ENCODE data around the gene ITM2C.

Gene ITM2C, protein sequence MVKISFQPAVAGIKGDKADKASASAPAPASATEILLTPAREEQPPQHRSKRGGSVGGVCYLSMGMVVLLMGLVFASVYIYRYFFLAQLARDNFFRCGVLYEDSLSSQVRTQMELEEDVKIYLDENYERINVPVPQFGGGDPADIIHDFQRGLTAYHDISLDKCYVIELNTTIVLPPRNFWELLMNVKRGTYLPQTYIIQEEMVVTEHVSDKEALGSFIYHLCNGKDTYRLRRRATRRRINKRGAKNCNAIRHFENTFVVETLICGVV

GRCh38 chr2:230864605-230865306 is at the start of gene ITM2C:
TSS of gene ITM2C (plus strand) at chr2:230864942. CDS start at chr2:230865026, 84 bp downstream.
- no peak for DNase-seq

- no peak for DNase-seq
Observed at GRCh38 chr2:230815088-230815487, 49.7 kb upstream of the ITM2C start.

GRCh38 chr2:230816735-230817134 is 48.0 kb upstream of the ITM2C start:
- DNase-seq: no peak

- DNase-seq: no peak
Observed at GRCh38 chr2:230819433-230819832, 45.3 kb upstream of the ITM2C start.

DNA sequence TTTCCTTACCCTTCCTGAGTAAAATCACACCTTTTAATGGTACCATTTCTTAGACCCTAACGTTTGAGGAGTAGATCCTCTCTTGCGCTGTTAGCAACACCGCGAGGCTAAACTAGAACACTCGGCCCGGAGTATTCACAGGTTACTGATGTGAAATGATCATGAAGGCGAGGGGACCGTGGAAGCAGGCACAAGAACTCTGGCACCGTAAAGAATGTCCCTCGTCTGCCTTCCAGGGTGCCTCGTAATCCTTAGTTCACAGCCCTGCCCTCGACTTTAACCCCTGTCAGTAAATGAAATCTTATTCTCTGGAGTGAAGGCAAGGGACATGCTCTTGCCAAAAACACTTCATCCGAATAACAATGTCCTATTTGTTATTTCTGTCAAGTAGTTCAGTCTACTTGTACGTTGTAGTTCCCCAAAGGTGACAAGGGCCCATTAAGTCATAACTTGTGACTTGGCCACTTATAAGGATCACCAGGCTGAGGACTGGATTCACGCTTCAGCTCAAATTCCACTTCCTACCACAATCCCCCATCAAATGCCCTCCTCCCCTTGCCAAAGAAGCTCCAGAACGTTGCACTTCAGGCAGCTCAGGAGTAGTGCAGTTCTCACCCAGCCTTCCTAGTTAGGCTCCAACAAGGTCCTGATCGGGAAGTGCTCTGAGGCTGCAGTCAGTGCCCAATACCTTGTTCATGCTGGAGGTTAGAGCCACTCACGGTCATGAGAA is 43.3 kb upstream of the ITM2C start:
- DNase-seq: no peak

DNA sequence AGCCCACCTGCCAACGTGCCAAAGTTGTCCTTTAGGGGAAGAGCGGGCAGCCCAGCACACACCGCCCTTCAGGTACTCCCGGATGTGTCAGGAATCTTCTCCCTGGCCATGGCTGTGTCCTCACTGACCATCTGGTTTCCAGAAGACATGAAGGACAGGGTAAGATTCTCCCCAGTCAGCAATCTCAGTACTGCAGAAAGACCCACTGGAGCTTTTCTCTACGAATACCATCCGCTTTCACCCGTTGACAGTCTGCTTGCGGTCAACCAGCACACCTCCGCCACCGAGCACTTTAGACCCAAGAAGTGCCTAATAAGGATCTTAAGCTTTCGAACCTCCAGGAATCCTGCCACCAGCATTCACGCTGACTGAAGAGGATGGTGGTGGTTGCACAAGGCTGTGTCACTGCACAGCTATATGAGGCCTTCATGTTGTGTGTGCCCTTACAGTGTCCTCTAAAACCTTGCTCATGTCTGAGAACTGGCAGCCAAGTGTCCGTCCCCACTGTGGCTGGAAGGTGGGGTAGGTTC is 42.7 kb upstream of the ITM2C start:
- DNase-seq: no peak

DNA sequence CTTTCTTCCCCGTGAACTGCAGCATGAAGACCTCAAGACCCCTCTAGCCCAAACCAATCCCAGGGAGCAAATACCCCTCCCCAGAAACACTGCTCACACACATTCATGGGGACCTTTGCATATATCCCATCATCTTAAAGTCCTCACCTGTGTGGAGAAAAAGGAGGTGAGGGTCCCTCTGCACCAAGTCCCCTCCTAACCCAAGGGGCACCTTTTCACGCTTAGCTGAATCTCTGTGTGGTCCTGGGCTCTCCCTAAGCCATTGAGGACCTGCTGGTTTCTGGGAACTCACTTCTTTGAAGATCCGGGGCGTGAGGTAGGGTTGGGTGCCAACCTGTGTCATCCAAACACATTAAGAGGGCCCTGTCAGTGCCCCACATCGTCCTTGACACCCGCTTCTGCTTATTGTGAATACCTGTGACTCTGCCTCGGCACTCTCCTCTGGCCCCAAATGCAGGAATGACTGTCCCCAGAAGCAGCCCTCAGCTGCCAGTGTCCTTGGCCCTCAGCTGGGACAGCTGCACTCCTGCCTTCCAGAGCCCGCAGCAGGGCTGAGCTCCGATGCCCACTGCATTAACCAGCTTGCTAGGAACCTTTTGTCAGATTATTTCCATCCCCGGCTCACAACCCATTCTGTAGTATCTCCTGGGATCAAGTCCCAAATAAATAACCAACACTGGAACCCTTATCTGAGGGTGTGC is 41.3 kb upstream of the ITM2C start:
- DNase-seq: no peak

DNA sequence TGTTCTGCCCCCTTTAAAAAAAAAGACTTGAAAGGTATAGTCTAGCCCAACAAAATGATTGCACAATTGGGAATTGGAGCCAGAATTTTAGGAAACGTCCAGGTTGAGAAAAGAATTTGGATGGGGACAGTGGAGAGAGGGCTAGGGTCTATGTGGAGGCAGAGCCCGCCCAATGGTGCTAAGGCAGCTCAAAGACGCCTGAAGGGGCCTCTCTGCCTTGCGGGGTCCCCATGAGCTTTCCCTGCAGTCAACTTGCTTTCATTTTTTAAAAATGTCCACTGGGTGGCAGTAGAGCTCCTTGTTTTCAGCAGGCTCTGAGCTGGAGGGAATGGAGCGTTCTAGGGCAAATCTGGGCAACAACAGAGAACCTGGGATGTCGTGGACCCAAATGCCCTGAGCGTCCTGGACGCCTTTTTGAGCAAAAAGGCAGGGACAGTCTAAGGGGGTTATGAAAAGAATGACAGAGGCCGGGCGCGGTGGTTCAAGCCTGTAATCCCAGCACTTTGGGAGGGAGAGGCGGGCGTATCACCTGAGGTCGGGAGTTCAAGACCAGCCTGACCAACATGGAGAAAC is 40.2 kb upstream of the ITM2C start:
- DNase-seq: peak; percentile 48 to 78

GRCh38 chr2:230825354-230825753 is 39.4 kb upstream of the ITM2C start:
- DNase-seq: no peak

DNA sequence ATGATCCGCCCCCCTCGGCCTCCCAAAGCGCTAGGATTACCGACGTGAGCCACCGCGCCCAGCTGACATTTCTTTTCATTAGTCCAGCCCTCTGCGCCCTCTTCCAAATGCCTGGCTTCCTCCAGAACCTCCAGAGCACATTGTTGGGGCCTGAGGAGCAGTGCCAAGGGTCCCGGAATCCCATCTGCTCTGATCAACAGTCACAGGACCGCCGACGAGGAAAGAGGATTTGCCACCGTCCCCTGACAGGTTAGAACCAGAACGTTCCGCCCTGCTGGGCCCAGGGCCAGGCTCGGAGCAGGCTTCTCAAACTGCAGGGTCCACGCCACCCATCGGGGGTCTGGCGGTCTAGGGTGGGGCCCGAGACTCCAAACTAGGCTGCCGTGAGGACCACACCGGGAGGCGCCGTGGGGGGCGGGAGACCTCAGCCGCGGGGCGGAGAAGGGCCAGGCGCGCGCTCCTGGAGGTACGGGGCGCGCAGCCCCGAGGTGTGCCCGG is 36.9 kb upstream of the ITM2C start:
- no peak for DNase-seq

GRCh38 chr2:230828272-230828961 is 36.3 kb upstream of the ITM2C start:
- DNase-seq: no peak

- no peak for DNase-seq
Observed at GRCh38 chr2:230829293-230829692, 35.4 kb upstream of the ITM2C start.

GRCh38 chr2:230829959-230830358 is 34.8 kb upstream of the ITM2C start:
- no peak for DNase-seq

- no peak for DNase-seq
Observed at GRCh38 chr2:230830428-230830827, 34.3 kb upstream of the ITM2C start.

GRCh38 chr2:230840301-230840700 is 24.4 kb upstream of the ITM2C start:
- DNase-seq: no peak

DNA sequence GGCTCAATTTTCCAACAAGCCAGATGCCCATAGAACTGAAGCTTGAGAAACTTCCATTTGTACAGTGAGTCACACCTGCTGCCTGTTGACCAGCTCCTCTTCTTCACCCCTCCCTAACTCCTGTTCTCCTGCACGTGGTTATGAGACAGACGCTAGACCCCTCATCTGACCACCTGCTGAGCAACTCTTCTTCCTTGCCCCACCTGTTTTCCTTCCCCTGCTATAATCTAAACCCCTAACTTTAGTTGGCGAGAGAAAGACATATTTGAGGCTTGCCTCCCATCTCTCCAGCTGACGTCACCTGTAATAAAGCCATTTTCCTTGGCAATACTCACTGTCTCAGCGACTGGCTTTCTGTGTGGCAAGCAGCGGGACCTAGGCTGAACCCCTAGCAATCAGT is 22.3 kb upstream of the ITM2C start:
- DNase-seq: no peak

- no peak for DNase-seq
Observed at GRCh38 chr2:230843132-230843531, 21.6 kb upstream of the ITM2C start.

GRCh38 chr2:230846360-230846759 is 18.4 kb upstream of the ITM2C start:
- no peak for DNase-seq

DNA sequence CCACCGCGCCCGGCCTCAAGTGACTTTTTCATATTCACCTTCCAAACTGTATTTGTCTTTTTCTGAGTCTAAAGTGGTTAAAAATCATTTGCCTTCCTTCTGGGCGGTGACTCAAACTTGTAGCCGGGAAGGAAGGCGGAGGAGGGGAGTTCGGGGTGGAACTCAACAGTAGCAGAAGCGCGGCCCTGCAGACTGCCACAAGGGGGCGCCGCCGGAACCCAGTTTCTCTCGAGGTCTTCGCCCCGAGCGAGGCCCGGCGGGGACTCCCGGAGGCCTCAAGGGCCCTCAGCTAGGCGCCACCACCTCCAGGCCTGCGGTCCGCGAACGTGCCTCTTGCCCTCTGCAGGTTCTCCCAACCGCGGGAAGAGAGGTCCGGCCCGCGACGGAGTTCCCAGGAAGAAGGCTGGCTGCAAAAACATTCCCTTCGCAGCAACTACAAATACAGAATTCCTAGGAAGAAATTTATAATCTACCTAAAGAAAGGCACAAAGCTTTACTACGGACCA is 16.8 kb upstream of the ITM2C start:
- peak in 1 of 2 experiments; percentile 55 for DNase-seq

- DNase-seq: no peak
Observed at GRCh38 chr2:230849633-230850357, 14.9 kb upstream of the ITM2C start.

- no peak for DNase-seq
Observed at GRCh38 chr2:230850358-230850658, 14.4 kb upstream of the ITM2C start.
